Stomach (tissue), 9 donors: ENCODE measurements around the gene MAPT. TPM values are rescaled to one million over a fixed set of nuclear protein-coding genes. Genes with fewer than 3 reads are reported as not detected.

Experiments used
- DNase-seq, 2 donors: peaks; one replicate each; pipeline versions ENCODE4 v3.0.0 to v3.0.0-alpha.2; 2013 to 2019
- H3K27ac ChIP-seq, 5 donors: fragments of 200-600 bp in 4 of 5; sonication (generic) in 4 of 5; one replicate each; pipeline ENCODE4 v1.5.1; 2013 to 2019; ENCODE audit warnings: mild to moderate bottlenecking in 1 of 5, moderate library complexity in 1 of 5
- H3K27me3 ChIP-seq, 3 donors: fragments of 200-600 bp; sonication (generic); one replicate each; pipeline ENCODE4 v1.5.1; 2017 to 2019; ENCODE audit warnings: mixed run types in 1 of 3
- H3K36me3 ChIP-seq, 4 donors: fragments of 200-600 bp; sonication (generic); 1 replicate in 3 of 4; 2 replicates in 1 of 4; pipeline ENCODE4 v1.5.1; 2016 to 2019
- H3K4me1 ChIP-seq, 4 donors: fragments of 200-600 bp; sonication (generic); one replicate each; pipeline ENCODE4 v1.5.1; 2016 to 2019
- H3K4me3 ChIP-seq, 4 donors: fragments of 200-600 bp; sonication (generic) in 3 of 4; one replicate each; pipeline ENCODE4 v1.5.1; 2016 to 2019; ENCODE audit warnings: mild to moderate bottlenecking in 1 of 4
- H3K9me3 ChIP-seq, 4 donors: fragments of 200-600 bp; sonication (generic); one replicate each; pipeline ENCODE4 v1.5.1; 2016 to 2019
- CTCF ChIP-seq, 7 experiments: fragments of 450-650 bp in 4 of 7; fragments of 200-600 bp in 3 of 7; sonication (generic) in 3 of 7; IDR thresholded peaks; one replicate each; pipeline ENCODE4 v1.5.1; 2016 to 2019; ENCODE audit warnings: antibody characterized with exemption in 7 of 7, control low read depth in 2 of 7, mild to moderate bottlenecking in 1 of 7
- EP300 ChIP-seq: sonication (generic); formaldehyde crosslinking; IDR thresholded peaks from one replicate; pipeline ENCODE4 v1.6.1; 2017; ENCODE audit warnings: antibody characterized with exemption
- POLR2A ChIP-seq, 4 donors: fragments of 450-650 bp; IDR thresholded peaks; one replicate each; pipeline ENCODE4 v1.6.1; 2016; ENCODE audit warnings: antibody characterized with exemption in 4 of 4, control low read depth in 2 of 4, mild to moderate bottlenecking in 1 of 4, moderate library complexity in 1 of 4
- POLR2AphosphoS5 ChIP-seq, 3 donors: sonication (generic); formaldehyde crosslinking; IDR thresholded peaks; one replicate each; pipeline ENCODE4 v1.6.1; 2016; ENCODE audit warnings: antibody characterized with exemption in 3 of 3
- WGBS, 5 donors: extraction: QIAGEN DNeasy Blood & Tissue Kit in 3 of 5; methylation state at CpG; one replicate each; pipeline versions ENCODE4 v1.1.5 to v1.1.7; 2013 to 2018; 5-methylcytosine and 5-hydroxymethylcytosine counted together
- intact Hi-C: fragments of 100-400 bp; cut with DNase I; formaldehyde crosslinking; loops from one replicate; pipeline ENCODE4 v1.15.1; 2023; ENCODE audit warnings: low total_unique reads
- polyA plus RNA-seq, 3 donors: library from polyadenylated mRNA; stranded (reverse); fragments of 200-250 nt; gene quantifications; one replicate each; pipeline ENCODE4 v1.2.3, GENCODE V29; 2013
- total RNA-seq, 5 donors: library from RNA; depleted of rRNA; stranded (reverse); fragments of >200 nt; gene quantifications; one replicate each; pipeline versions ENCODE4 v1.1.0 to v1.2.3, GENCODE V29; 2014 to 2016
- donor health status: healthy with polysubstance abuse.
- donor health status: Bipolar disorder and iron deficiency.
- donor health status: healthy.

MAPT gene
- total and polyA plus RNA-seq, 8 donors: 0.44 to 4.1 (median 1.7) TPM; not detected in 1

GRCh38 chr17:45850468-45850867 is 43.9 kb upstream of the MAPT start:
- 72 to 85% (median 74%) methylated on average over 3 to 5 of the region's 5 CpGs for WGBS, 5 donors
- H3K27ac ChIP-seq: no peak overlapping the region
- peaks cover 0 to 57% (median 14%) of the 10 kb centered on the region in 3 donors for H3K27me3 ChIP-seq
- H3K9me3 ChIP-seq: no peaks in the 10 kb centered on the region
- no peak overlapping the region for H3K4me3 ChIP-seq
- H3K4me1 ChIP-seq: peaks cover 0 to 3% (median 0%) of the 10 kb centered on the region in 4 donors
- no peak for DNase-seq
- intact Hi-C loops: no loop called here
- TF ChIP-seq POLR2AphosphoS5 (IDR thresholded peaks at IDR 0.05): no peak
- no peak for TF ChIP-seq EP300
- TF ChIP-seq CTCF (IDR thresholded peaks at IDR 0.05): no peak
- no peak for TF ChIP-seq POLR2A (IDR thresholded peaks at IDR 0.05)
- no peaks in the 10 kb centered on the region for H3K36me3 ChIP-seq

GRCh38 chr17:45851022-45851421 is 43.3 kb upstream of the MAPT start:
- Histone ChIP-seq H3K27me3 (peaks cover 0 to 53% (median 14%) of the 10 kb centered on the region in 3 donors), H3K36me3 (no peaks in the 10 kb centered on the region), H3K4me3 (no peak overlapping the region), H3K9me3 (no peaks in the 10 kb centered on the region), H3K27ac (no peak overlapping the region), H3K4me1 (peaks cover 0 to 3% (median 0%) of the 10 kb centered on the region in 4 donors)
- intact Hi-C loops: no loop called here
- TF ChIP-seq POLR2A (IDR thresholded peaks at IDR 0.05) (no peak), POLR2AphosphoS5 (IDR thresholded peaks at IDR 0.05) (no peak), EP300 (no peak), CTCF (IDR thresholded peaks at IDR 0.05) (no peak)
- 77 to 90% (median 82%) methylated on average over 6 of the region's 6 CpGs for WGBS, 5 donors
- no peak for DNase-seq

- TF ChIP-seq POLR2AphosphoS5 (IDR thresholded peaks at IDR 0.05) (no peak), EP300 (no peak), POLR2A (IDR thresholded peaks at IDR 0.05) (no peak)
- WGBS, 5 donors: 26 to 48% (median 30%) methylated on average over 7 to 8 of the region's 8 CpGs
- H3K9me3 ChIP-seq: no peaks in the 10 kb centered on the region
- no peak for DNase-seq
- no peak overlapping the region for H3K4me3 ChIP-seq
- H3K27me3 ChIP-seq: peaks cover 0 to 48% (median 14%) of the 10 kb centered on the region in 3 donors
- no peaks in the 10 kb centered on the region for H3K36me3 ChIP-seq
- peaks cover 0 to 3% (median 0%) of the 10 kb centered on the region in 4 donors for H3K4me1 ChIP-seq
- intact Hi-C loops: no loop called here
- no peak overlapping the region for H3K27ac ChIP-seq
Measured at GRCh38 chr17:45851464-45851863, 42.9 kb upstream of the MAPT start.

- DNase-seq: no peak
- TF ChIP-seq POLR2A (IDR thresholded peaks at IDR 0.05) (no peak), POLR2AphosphoS5 (IDR thresholded peaks at IDR 0.05) (no peak), CTCF (IDR thresholded peaks at IDR 0.05) (no peak), EP300 (no peak)
- 44 to 76% (median 63%) methylated on average over 1 of the region's 1 CpG for WGBS, 5 donors
- Histone ChIP-seq H3K4me3 (no peak overlapping the region), H3K27ac (no peak overlapping the region), H3K9me3 (no peaks in the 10 kb centered on the region), H3K4me1 (peaks cover 0 to 3% (median 0%) of the 10 kb centered on the region in 4 donors), H3K36me3 (no peaks in the 10 kb centered on the region), H3K27me3 (peaks cover 0 to 44% (median 14%) of the 10 kb centered on the region in 3 donors)
- intact Hi-C loops: no loop called here
Measured at GRCh38 chr17:45851873-45852272, 42.5 kb upstream of the MAPT start.

GRCh38 chr17:45852535-45853297 is 41.6 kb upstream of the MAPT start:
- peaks cover 0 to 43% (median 14%) of the 10 kb centered on the region in 3 donors for H3K27me3 ChIP-seq
- WGBS, 5 donors: 22 to 28% (median 25%) methylated on average over 11 to 12 of the region's 12 CpGs
- no peaks in the 10 kb centered on the region for H3K36me3 ChIP-seq
- intact Hi-C loops: no loop called here
- H3K27ac ChIP-seq: no peak overlapping the region
- peaks cover 0 to 3% (median 0%) of the 10 kb centered on the region in 4 donors for H3K4me1 ChIP-seq
- TF ChIP-seq CTCF (IDR thresholded peaks at IDR 0.05) (peak in 5 of 7 experiments; percentile 38 to 86 (median 76)), EP300 (no peak)
- no peak overlapping the region for H3K4me3 ChIP-seq
- no peaks in the 10 kb centered on the region for H3K9me3 ChIP-seq
- peak; percentile 63 to 82 for DNase-seq
